DOHH2 (cell line): ENCODE results near the gene KLHDC4.

Experiments
- H3F3A ChIP-seq: fragments of 200-600 bp; sonication (generic), shearing (Covaris generic); 2 replicates; pipeline ENCODE4 v1.6.0; 2016; ENCODE audit warnings: antibody characterized with exemption, mild to moderate bottlenecking; ENCODE audit not compliant: control insufficient read depth, insufficient read depth
- H3K27ac ChIP-seq: fragments of 200-600 bp; sonication (generic); 2 replicates; pipeline ENCODE4 v1.5.1; 2014; ENCODE audit warnings: low read depth, mild to moderate bottlenecking, low read length, moderate library complexity
- H3K27me3 ChIP-seq: fragments of 200-600 bp; sonication (generic); 2 replicates; pipeline ENCODE4 v1.6.1; 2014; ENCODE audit warnings: mild to moderate bottlenecking, low read length, mixed read lengths; ENCODE audit not compliant: control insufficient read depth
- H3K36me3 ChIP-seq: fragments of 200-600 bp; sonication (generic); 2 replicates; pipeline ENCODE4 v1.6.1; 2014; ENCODE audit warnings: mild to moderate bottlenecking, low read length, moderate library complexity, mixed read lengths; ENCODE audit not compliant: control insufficient read depth
- H3K4me1 ChIP-seq: fragments of 200-600 bp; sonication (generic); 2 replicates; pipeline ENCODE4 v1.6.1; 2014; ENCODE audit warnings: mild to moderate bottlenecking, low read length, mixed read lengths; ENCODE audit not compliant: control insufficient read depth
- H3K4me2 ChIP-seq: fragments of 200-600 bp; sonication (generic); 2 replicates; pipeline ENCODE4 v1.6.0; 2014; ENCODE audit warnings: mild to moderate bottlenecking, low read length, moderate library complexity
- H3K4me3 ChIP-seq: fragments of 200-600 bp; sonication (generic); 2 replicates; pipeline ENCODE4 v1.5.1; 2014; ENCODE audit warnings: mild to moderate bottlenecking, low read length, mixed read lengths
- H3K79me2 ChIP-seq: fragments of 200-600 bp; sonication (generic); 2 replicates; pipeline ENCODE4 v1.6.1; 2014; ENCODE audit warnings: mild to moderate bottlenecking, low read length, mixed read lengths; ENCODE audit not compliant: control insufficient read depth
- H3K9me2 ChIP-seq: fragments of 200-600 bp; sonication (generic); replicated peaks from 2 replicates; pipeline ENCODE4 v1.6.1; 2014; ENCODE audit warnings: mild to moderate bottlenecking, low read length, mixed read lengths; ENCODE audit not compliant: control insufficient read depth
- H3K9me3 ChIP-seq: fragments of 200-600 bp; sonication (generic); 2 replicates; pipeline ENCODE4 v1.6.1; 2014; ENCODE audit warnings: antibody characterized with exemption, low read length, mixed read lengths; ENCODE audit not compliant: control insufficient read depth, insufficient read depth
- H4K20me1 ChIP-seq: fragments of 200-600 bp; sonication (generic); 2 replicates; pipeline ENCODE4 v1.6.0; 2014; ENCODE audit warnings: low read depth, mild to moderate bottlenecking, antibody characterized with exemption, low read length, moderate library complexity; ENCODE audit not compliant: control insufficient read depth, insufficient read depth
- CTCF ChIP-seq: fragments of 200-600 bp; sonication (generic); IDR thresholded peaks from one replicate; pipeline ENCODE4 v1.5.1; 2014; ENCODE audit warnings: antibody characterized with exemption, mild to moderate bottlenecking, low read depth, low read length; ENCODE audit not compliant: poor library complexity, severe bottlenecking
- EZH2phosphoT487 ChIP-seq: fragments of 200-600 bp; sonication (generic); IDR thresholded peaks from 2 replicates; pipeline ENCODE4 v1.6.1; 2017; ENCODE audit warnings: borderline replicate concordance, mild to moderate bottlenecking, antibody characterized with exemption, low read length, moderate library complexity, mixed read lengths

The KLHDC4 gene

GRCh38 chr16:87687126-87687910, 78.5 kb downstream of the KLHDC4 start:
- Histone ChIP-seq H3F3A (no peaks in the 10 kb centered on the region), H3K36me3 (no peaks in the 10 kb centered on the region), H3K9me3 (no peaks in the 10 kb centered on the region), H3K9me2 (no peaks in the 10 kb centered on the region), H3K27me3 (no peaks in the 10 kb centered on the region), H3K4me3 (no peak overlapping the region), H3K4me2 (no peak overlapping the region), H3K27ac (no peak overlapping the region), H3K4me1 (peaks cover 4% of the 10 kb centered on the region), H3K79me2 (no peaks in the 10 kb centered on the region), H4K20me1 (0 out of 2 replicates have a peak, but pooled peaks cover 3% of the 10 kb centered on the region)
- TF ChIP-seq CTCF, result no peak

GRCh38 chr16:87686697-87687096, 79.1 kb downstream of the KLHDC4 start:
- no peaks in the 10 kb centered on the region for H3K9me2 ChIP-seq
- no peaks in the 10 kb centered on the region for H3K27me3 ChIP-seq
- H3F3A ChIP-seq, result no peaks in the 10 kb centered on the region
- no peaks in the 10 kb centered on the region for H4K20me1 ChIP-seq
- no peak overlapping the region for H3K27ac ChIP-seq
- H3K4me3 ChIP-seq, result no peak overlapping the region
- H3K9me3 ChIP-seq, result no peaks in the 10 kb centered on the region
- no peaks in the 10 kb centered on the region for H3K79me2 ChIP-seq
- H3K36me3 ChIP-seq, result no peaks in the 10 kb centered on the region
- peaks cover 9% of the 10 kb centered on the region for H3K4me1 ChIP-seq
- H3K4me2 ChIP-seq, result no peak overlapping the region
- TF ChIP-seq CTCF (no peak), EZH2phosphoT487 (no peak)

GRCh38 chr16:87685766-87686165, 80.0 kb downstream of the KLHDC4 start:
- H4K20me1 ChIP-seq, result no peaks in the 10 kb centered on the region
- H3K79me2 ChIP-seq, result no peaks in the 10 kb centered on the region
- H3K4me3 ChIP-seq, result no peak overlapping the region
- H3K27ac ChIP-seq, result no peak overlapping the region
- H3K4me1 ChIP-seq, result peaks cover 9% of the 10 kb centered on the region
- H3K36me3 ChIP-seq, result no peaks in the 10 kb centered on the region
- no peaks in the 10 kb centered on the region for H3F3A ChIP-seq
- H3K4me2 ChIP-seq, result no peak overlapping the region
- H3K9me2 ChIP-seq, result no peaks in the 10 kb centered on the region
- H3K27me3 ChIP-seq, result no peaks in the 10 kb centered on the region
- H3K9me3 ChIP-seq, result no peaks in the 10 kb centered on the region
- TF ChIP-seq CTCF, result no peak
- TF ChIP-seq EZH2phosphoT487, result no peak
